Measurements from ENCODE around the gene ERBB3. TPM values are rescaled to one million over a fixed set of nuclear protein-coding genes. Genes with fewer than 3 reads are reported as not detected.

Gene ERBB3
- total and polyA plus RNA-seq, 2 of the 8 experiments (the other 6 are each of a cell fraction or from before 2014, with no cell fraction given), result 33.9 to 52.4 TPM

DNA sequence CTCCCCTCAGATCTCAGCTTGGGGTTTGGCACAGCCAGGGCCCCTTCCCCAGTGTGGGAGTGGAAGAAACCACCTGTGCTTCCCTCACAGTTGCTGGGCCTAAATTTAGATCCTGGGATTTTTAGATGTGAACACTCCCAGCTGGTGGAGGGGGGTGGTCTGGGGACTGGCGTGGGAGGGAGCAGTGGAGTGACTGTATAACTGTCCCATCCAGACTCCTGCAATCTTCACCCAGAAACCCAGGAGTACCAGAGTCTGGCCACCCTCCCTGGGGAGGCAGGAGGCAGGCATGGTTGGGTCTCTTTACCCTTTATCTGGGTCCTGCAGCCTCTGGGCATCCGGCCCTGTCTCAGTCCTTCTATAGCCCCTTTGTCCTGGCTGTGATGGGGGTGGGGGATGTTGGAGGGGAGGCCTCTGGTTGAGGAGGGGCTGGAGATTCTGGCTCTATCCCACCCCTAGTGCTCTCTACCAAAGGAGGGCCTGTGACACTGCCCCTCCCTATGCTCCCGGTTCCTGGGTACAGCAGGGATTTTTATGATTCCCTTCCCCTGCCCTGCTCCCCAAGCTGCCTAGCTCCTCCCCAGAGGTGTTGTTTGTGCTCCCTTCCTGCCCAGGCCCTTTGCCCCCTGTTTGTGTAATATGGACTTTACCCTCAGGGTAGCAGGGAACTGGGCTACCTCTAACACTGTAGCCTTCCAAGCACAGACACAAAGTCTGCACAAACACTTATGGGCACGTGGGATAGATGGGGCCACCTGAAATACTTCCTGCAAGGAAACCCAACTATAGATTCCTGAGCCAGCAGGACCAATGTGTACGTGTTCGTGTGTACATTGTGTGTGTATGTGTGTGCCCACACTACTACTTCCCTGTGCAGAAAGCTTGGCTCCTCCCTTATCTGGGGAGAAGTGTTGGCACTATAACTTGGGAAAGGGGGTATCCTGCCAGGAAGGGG, 1.7 kb downstream of the ERBB3 start (continued):
- TF ChIP-seq, protein P1, sequence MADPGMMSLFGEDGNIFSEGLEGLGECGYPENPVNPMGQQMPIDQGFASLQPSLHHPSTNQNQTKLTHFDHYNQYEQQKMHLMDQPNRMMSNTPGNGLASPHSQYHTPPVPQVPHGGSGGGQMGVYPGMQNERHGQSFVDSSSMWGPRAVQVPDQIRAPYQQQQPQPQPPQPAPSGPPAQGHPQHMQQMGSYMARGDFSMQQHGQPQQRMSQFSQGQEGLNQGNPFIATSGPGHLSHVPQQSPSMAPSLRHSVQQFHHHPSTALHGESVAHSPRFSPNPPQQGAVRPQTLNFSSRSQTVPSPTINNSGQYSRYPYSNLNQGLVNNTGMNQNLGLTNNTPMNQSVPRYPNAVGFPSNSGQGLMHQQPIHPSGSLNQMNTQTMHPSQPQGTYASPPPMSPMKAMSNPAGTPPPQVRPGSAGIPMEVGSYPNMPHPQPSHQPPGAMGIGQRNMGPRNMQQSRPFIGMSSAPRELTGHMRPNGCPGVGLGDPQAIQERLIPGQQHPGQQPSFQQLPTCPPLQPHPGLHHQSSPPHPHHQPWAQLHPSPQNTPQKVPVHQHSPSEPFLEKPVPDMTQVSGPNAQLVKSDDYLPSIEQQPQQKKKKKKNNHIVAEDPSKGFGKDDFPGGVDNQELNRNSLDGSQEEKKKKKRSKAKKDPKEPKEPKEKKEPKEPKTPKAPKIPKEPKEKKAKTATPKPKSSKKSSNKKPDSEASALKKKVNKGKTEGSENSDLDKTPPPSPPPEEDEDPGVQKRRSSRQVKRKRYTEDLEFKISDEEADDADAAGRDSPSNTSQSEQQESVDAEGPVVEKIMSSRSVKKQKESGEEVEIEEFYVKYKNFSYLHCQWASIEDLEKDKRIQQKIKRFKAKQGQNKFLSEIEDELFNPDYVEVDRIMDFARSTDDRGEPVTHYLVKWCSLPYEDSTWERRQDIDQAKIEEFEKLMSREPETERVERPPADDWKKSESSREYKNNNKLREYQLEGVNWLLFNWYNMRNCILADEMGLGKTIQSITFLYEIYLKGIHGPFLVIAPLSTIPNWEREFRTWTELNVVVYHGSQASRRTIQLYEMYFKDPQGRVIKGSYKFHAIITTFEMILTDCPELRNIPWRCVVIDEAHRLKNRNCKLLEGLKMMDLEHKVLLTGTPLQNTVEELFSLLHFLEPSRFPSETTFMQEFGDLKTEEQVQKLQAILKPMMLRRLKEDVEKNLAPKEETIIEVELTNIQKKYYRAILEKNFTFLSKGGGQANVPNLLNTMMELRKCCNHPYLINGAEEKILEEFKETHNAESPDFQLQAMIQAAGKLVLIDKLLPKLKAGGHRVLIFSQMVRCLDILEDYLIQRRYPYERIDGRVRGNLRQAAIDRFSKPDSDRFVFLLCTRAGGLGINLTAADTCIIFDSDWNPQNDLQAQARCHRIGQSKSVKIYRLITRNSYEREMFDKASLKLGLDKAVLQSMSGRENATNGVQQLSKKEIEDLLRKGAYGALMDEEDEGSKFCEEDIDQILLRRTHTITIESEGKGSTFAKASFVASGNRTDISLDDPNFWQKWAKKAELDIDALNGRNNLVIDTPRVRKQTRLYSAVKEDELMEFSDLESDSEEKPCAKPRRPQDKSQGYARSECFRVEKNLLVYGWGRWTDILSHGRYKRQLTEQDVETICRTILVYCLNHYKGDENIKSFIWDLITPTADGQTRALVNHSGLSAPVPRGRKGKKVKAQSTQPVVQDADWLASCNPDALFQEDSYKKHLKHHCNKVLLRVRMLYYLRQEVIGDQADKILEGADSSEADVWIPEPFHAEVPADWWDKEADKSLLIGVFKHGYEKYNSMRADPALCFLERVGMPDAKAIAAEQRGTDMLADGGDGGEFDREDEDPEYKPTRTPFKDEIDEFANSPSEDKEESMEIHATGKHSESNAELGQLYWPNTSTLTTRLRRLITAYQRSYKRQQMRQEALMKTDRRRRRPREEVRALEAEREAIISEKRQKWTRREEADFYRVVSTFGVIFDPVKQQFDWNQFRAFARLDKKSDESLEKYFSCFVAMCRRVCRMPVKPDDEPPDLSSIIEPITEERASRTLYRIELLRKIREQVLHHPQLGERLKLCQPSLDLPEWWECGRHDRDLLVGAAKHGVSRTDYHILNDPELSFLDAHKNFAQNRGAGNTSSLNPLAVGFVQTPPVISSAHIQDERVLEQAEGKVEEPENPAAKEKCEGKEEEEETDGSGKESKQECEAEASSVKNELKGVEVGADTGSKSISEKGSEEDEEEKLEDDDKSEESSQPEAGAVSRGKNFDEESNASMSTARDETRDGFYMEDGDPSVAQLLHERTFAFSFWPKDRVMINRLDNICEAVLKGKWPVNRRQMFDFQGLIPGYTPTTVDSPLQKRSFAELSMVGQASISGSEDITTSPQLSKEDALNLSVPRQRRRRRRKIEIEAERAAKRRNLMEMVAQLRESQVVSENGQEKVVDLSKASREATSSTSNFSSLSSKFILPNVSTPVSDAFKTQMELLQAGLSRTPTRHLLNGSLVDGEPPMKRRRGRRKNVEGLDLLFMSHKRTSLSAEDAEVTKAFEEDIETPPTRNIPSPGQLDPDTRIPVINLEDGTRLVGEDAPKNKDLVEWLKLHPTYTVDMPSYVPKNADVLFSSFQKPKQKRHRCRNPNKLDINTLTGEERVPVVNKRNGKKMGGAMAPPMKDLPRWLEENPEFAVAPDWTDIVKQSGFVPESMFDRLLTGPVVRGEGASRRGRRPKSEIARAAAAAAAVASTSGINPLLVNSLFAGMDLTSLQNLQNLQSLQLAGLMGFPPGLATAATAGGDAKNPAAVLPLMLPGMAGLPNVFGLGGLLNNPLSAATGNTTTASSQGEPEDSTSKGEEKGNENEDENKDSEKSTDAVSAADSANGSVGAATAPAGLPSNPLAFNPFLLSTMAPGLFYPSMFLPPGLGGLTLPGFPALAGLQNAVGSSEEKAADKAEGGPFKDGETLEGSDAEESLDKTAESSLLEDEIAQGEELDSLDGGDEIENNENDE (IDR thresholded peaks at IDR 0.05; ENCODE audit: insufficient replicate concordance, low read length), result no peak
- no peak for TF ChIP-seq CEBPB (IDR thresholded peaks at IDR 0.05; ENCODE audit: low read depth, low read length)
- no peak for TF ChIP-seq JUND (IDR thresholded peaks at IDR 0.05; ENCODE audit: low read length)
- TF ChIP-seq BACH1 (IDR thresholded peaks at IDR 0.05; ENCODE audit: low read length), result no peak
- no peak for TF ChIP-seq GABPA (IDR thresholded peaks at IDR 0.05; ENCODE audit: borderline replicate concordance, insufficient read depth, low read length)

All from H1 (cell line).